Hepatocyte (in vitro differentiated cells): ENCODE measurements around the gene KCNQ1. TPM values are rescaled to one million over a fixed set of nuclear protein-coding genes. Genes with fewer than 3 reads are reported as not detected.

Source experiments
- DNase-seq: peaks from one replicate; pipeline ENCODE4 v3.0.0-alpha.2; 2016; ENCODE audit warnings: low spot score
- H2AFZ ChIP-seq: fragments of 200-600 bp; sonication (generic); 2 replicates; pipeline ENCODE4 v1.6.0; 2016; ENCODE audit warnings: antibody characterized with exemption, mild to moderate bottlenecking
- H3K27ac ChIP-seq: fragments of 200-600 bp; sonication (generic); 2 replicates; pipeline ENCODE4 v1.5.1; 2016; ENCODE audit warnings: mild to moderate bottlenecking
- H3K27me3 ChIP-seq: fragments of 200-600 bp; sonication (generic); 2 replicates; pipeline ENCODE4 v1.6.1; 2016
- H3K36me3 ChIP-seq: fragments of 200-600 bp; sonication (generic); replicated peaks from 2 replicates; pipeline ENCODE4 v1.5.1; 2016; ENCODE audit warnings: low read depth; ENCODE audit not compliant: insufficient read depth
- H3K4me1 ChIP-seq: fragments of 200-600 bp; sonication (generic); 2 replicates; pipeline ENCODE4 v1.5.1; 2016; ENCODE audit warnings: mild to moderate bottlenecking, moderate library complexity; ENCODE audit not compliant: insufficient read depth
- H3K4me2 ChIP-seq: fragments of 200-600 bp; sonication (generic); 2 replicates; pipeline ENCODE4 v1.6.0; 2016
- H3K4me3 ChIP-seq: fragments of 200-600 bp; sonication (generic); 2 replicates; pipeline ENCODE4 v1.5.1; 2016; ENCODE audit warnings: mild to moderate bottlenecking
- H3K79me2 ChIP-seq: fragments of 200-600 bp; sonication (generic); 2 replicates; pipeline ENCODE4 v1.6.0; 2017; ENCODE audit warnings: mild to moderate bottlenecking
- H3K9me2 ChIP-seq: fragments of 200-600 bp; sonication (generic); replicated peaks from 2 replicates; pipeline ENCODE4 v1.6.0; 2017; ENCODE audit warnings: mild to moderate bottlenecking; ENCODE audit not compliant: insufficient read depth
- H3K9me3 ChIP-seq: fragments of 200-600 bp; sonication (generic); 2 replicates; pipeline ENCODE4 v1.5.1; 2016; ENCODE audit warnings: low read depth, mild to moderate bottlenecking
- H4K20me1 ChIP-seq: fragments of 200-600 bp; sonication (generic); 2 replicates; pipeline ENCODE4 v1.6.0; 2016; ENCODE audit warnings: mild to moderate bottlenecking; ENCODE audit not compliant: insufficient read depth, poor library complexity, severe bottlenecking
- CTCF ChIP-seq: fragments of 200-600 bp; sonication (generic); IDR thresholded peaks from 2 replicates; pipeline ENCODE4 v1.5.1; 2016; ENCODE audit warnings: antibody characterized with exemption, mild to moderate bottlenecking; ENCODE audit not compliant: poor library complexity
- EZH2 ChIP-seq: fragments of 200-600 bp; sonication (generic); IDR thresholded peaks from 2 replicates; pipeline ENCODE4 v1.6.1; 2016; ENCODE audit warnings: antibody characterized with exemption, mild to moderate bottlenecking, borderline replicate concordance
- EZH2phosphoT487 ChIP-seq: fragments of 200-600 bp; sonication (generic); IDR thresholded peaks from one replicate; pipeline ENCODE4 v1.6.1; 2018; ENCODE audit warnings: antibody characterized with exemption, mild to moderate bottlenecking, low read depth, moderate library complexity; ENCODE audit not compliant: unreplicated experiment, severe bottlenecking
- WGBS: methylation state at CpG from one replicate; pipeline ENCODE4 v1.1.6; 2016; ENCODE audit warnings: low lambda C conversion rate; ENCODE audit errors: missing lambda C conversion rate; 5-methylcytosine and 5-hydroxymethylcytosine counted together
- polyA plus RNA-seq: library from polyadenylated mRNA; unstranded; fragments of >200 nt; fragmentation: Nextera tagmentation; extraction: Ambion mirVana; gene quantifications from 2 replicates; pipeline ENCODE4 v1.2.1, GENCODE V29; 2016
- total RNA-seq: library from RNA; depleted of rRNA; stranded (reverse); fragments of >200 nt; gene quantifications from 2 replicates; pipeline ENCODE4 v1.2.3, GENCODE V29; 2014

Gene KCNQ1
- total and polyA plus RNA-seq, 2 experiments from 2014 or later = 1.8 to 6.4 TPM

GRCh38 chr11:2722955-2723354 lies 278.1 kb downstream of the KCNQ1 start:
- 93% methylated on average over 15 of the region's 15 CpGs for WGBS
- no peak for DNase-seq

GRCh38 chr11:2724104-2724503 lies 279.3 kb downstream of the KCNQ1 start:
- Histone ChIP-seq H3K4me1 (peaks cover 32% of the 10 kb centered on the region), H4K20me1 (no peaks in the 10 kb centered on the region), H3K4me2 (no peak overlapping the region), H3K4me3 (no peak overlapping the region), H3K36me3 (no peaks in the 10 kb centered on the region), H3K9me2 (no peaks in the 10 kb centered on the region), H3K79me2 (no peaks in the 10 kb centered on the region), H3K27ac (peak overlapping the region; percentile 95), H3K9me3 (no peaks in the 10 kb centered on the region), H3K27me3 (no peaks in the 10 kb centered on the region), H2AFZ (no peak overlapping the region)
- TF ChIP-seq EZH2 = no peak
- no peak for TF ChIP-seq EZH2phosphoT487
- no peak for TF ChIP-seq CTCF
- WGBS = 73% methylated on average over 16 of the region's 16 CpGs
- DNase-seq = no peak

More at GRCh38 chr11:2722955-2723354, 278.1 kb downstream of the KCNQ1 start:
- Histone ChIP-seq H3K9me2 (no peaks in the 10 kb centered on the region), H3K36me3 (no peaks in the 10 kb centered on the region), H3K4me2 (no peak overlapping the region), H3K79me2 (no peaks in the 10 kb centered on the region), H3K9me3 (no peaks in the 10 kb centered on the region), H4K20me1 (no peaks in the 10 kb centered on the region), H3K27me3 (no peaks in the 10 kb centered on the region), H2AFZ (no peak overlapping the region), H3K4me3 (no peak overlapping the region), H3K27ac (no peak overlapping the region), H3K4me1 (peaks cover 38% of the 10 kb centered on the region)
- TF ChIP-seq CTCF (no peak), EZH2phosphoT487 (no peak), EZH2 (no peak)

- 77% methylated on average over 20 of the region's 20 CpGs for WGBS
- no peak for TF ChIP-seq CTCF
- TF ChIP-seq EZH2 = no peak
- TF ChIP-seq EZH2phosphoT487 = no peak
- H2AFZ ChIP-seq = no peak overlapping the region
- H3K4me2 ChIP-seq = peak overlapping the region; percentile 21
- no peaks in the 10 kb centered on the region for H3K9me2 ChIP-seq
- H3K4me1 ChIP-seq = peaks cover 33% of the 10 kb centered on the region
- no peaks in the 10 kb centered on the region for H3K36me3 ChIP-seq
- DNase-seq = peak; percentile 71
- no peak overlapping the region for H3K4me3 ChIP-seq
- no peaks in the 10 kb centered on the region for H3K27me3 ChIP-seq
- H3K79me2 ChIP-seq = no peaks in the 10 kb centered on the region
- H4K20me1 ChIP-seq = no peaks in the 10 kb centered on the region
- peak overlapping the region; percentile 95 for H3K27ac ChIP-seq
- no peaks in the 10 kb centered on the region for H3K9me3 ChIP-seq
Measured at GRCh38 chr11:2724653-2725367, 280.0 kb downstream of the KCNQ1 start.
